HG02973 (cell line): ENCODE measurements around the gene LRP1B.

Source experiments
- ATAC-seq: cut with Tn5 transposase; IDR thresholded peaks from one replicate; pipeline ENCODE4 v1.9.1; 2021; ENCODE audit warnings: moderate library complexity; ENCODE audit not compliant: unreplicated experiment

Gene LRP1B

GRCh38 chr2:141959941-141960340, 170.9 kb downstream of the LRP1B start:
- ATAC-seq: no peak

- ATAC-seq: no peak
Observed at GRCh38 chr2:141959016-141959415, 171.8 kb downstream of the LRP1B start.

GRCh38 chr2:141957827-141958450, 172.9 kb downstream of the LRP1B start:
- ATAC-seq: no peak

- ATAC-seq: no peak
Observed at GRCh38 chr2:141957321-141957720, 173.5 kb downstream of the LRP1B start.

DNA sequence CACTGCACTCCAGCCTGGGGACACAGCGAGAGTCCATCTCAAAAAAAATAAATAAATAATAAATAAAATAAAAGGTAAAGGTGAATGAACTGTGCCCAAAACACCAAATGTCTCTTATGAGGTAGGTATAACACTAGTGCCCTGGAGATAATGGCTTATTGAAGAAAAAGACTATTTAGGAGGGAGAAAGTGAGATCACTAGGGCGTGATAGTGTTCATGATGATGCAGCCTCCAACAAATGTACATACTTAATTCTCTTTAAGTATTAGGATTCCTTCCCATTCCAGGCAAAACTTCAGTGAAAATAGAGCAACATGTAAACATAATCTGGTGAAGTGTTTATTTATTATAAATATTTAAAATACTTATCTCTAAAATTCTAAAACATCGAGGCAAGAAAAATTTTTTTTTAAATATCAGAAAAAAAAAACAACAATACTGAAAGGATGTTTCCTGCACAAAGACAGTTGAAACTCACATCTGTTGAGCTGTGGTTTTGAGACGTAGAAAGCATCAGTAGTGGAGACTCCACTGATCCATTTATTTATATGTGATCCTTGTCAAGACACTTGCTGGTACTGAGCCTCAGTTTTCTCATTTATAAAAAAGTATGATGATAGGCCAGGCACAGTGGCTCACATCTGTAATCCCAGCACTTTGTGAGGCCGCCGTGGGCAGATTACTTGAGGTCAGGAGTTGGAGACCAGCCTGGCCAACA, 183.3 kb downstream of the LRP1B start:
- ATAC-seq: no peak

GRCh38 chr2:141946016-141946415, 184.8 kb downstream of the LRP1B start:
- no peak for ATAC-seq

DNA sequence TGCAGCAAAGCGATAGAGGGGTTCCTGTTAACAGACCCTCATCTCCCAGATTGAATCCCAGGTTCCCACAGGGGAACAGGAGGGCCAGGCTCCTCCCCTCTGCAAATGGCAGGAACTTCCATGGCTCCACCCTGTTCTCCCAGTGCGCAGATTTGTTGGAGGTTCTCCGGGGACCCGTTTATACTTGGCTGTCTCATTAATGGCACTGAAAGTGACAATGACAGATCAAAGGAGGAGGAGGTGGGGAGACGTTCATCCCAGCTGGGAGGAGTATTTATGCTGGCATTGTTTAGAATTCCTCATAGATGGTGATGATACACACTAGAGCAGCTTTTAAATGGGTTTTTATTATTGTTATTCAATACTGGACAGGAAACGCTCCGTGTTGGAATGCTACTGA, 186.9 kb downstream of the LRP1B start:
- ATAC-seq: no peak

DNA sequence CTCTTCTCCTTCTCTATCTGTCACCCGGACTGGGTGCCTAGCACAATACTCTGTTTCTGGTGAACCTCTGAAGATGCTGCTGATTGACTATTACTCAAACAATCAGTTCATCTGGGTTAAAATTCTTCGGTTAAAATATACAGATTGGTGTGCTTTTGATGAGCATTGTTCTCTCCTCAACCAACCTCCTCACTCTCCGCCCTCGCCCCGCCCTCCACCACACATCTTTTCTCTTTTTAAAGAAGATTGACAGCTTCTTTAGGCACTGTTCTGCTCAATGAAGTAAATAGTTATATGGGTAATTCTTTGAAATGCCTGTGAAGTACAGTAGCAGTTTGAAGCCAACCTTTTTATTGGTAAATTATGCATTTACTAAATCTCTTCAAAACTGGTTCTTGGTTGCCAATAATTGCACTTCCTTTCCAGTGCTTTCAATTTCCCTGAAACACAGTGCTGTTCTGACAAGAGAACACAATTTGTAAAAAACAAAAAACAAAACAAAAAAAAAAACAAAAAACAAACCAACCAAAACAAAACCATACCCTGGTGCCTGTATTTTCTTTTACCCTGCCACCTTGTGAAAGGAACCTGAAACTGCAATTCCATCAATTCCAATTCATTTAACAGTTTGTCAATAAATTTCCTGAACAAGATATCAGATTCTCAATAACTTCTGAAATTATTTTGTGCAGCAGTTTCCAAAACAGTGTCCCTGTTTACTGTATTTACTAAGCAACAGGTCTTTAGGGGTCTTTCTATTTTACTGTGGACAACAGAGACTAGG, 188.6 kb downstream of the LRP1B start:
- ATAC-seq: no peak

- ATAC-seq: no peak
Observed at GRCh38 chr2:141941210-141941714, 189.6 kb downstream of the LRP1B start.

GRCh38 chr2:141940709-141941108, 190.1 kb downstream of the LRP1B start:
- ATAC-seq: no peak

- no peak for ATAC-seq
Observed at GRCh38 chr2:141933226-141933625, 197.6 kb downstream of the LRP1B start.

DNA sequence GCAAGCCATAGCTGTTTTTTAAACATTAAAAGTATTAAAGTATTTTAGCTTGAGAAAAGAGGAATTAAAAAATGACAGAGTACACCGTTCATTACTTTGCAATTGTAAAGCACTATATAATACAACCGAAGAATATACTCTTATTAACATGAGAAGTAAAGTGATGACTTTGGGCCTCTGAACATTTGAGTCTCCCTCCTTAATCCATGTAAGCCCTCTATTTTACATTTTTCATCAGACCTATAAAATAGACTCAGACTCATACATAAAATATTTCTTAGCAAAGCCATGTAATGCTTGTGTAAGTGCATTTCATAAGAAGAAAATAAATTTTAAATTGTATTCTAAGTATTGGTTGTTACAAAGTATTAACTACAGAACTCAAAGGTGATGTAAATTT, 198.6 kb downstream of the LRP1B start:
- ATAC-seq: no peak

GRCh38 chr2:141931797-141932196, 199.0 kb downstream of the LRP1B start:
- ATAC-seq: no peak

GRCh38 chr2:141930803-141931202, 200.0 kb downstream of the LRP1B start:
- no peak for ATAC-seq

- ATAC-seq: no peak
Observed at GRCh38 chr2:141929331-141930252, 201.2 kb downstream of the LRP1B start.

GRCh38 chr2:141928476-141928875, 202.3 kb downstream of the LRP1B start:
- ATAC-seq: no peak

GRCh38 chr2:141927536-141927935, 203.3 kb downstream of the LRP1B start:
- no peak for ATAC-seq

DNA sequence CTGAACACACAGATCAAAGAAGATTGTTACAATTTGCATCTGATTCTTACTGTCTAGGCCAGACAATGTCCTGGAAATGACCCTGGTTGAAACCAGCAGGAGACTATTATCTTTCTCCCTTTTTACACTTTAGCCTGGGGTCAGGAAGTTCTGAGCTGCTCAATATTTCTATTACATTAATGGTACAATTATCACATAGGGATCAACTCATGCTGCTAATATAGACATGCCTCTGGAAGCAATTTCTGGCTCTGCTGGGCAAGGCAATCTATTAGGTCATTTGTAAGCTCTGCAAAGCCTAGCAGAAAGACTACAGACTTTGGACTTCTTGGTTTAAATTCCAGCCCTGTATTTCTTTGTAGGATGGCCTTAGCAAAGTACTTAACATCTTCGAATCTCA, 205.3 kb downstream of the LRP1B start:
- no peak for ATAC-seq

GRCh38 chr2:141923657-141924056, 207.2 kb downstream of the LRP1B start:
- no peak for ATAC-seq

DNA sequence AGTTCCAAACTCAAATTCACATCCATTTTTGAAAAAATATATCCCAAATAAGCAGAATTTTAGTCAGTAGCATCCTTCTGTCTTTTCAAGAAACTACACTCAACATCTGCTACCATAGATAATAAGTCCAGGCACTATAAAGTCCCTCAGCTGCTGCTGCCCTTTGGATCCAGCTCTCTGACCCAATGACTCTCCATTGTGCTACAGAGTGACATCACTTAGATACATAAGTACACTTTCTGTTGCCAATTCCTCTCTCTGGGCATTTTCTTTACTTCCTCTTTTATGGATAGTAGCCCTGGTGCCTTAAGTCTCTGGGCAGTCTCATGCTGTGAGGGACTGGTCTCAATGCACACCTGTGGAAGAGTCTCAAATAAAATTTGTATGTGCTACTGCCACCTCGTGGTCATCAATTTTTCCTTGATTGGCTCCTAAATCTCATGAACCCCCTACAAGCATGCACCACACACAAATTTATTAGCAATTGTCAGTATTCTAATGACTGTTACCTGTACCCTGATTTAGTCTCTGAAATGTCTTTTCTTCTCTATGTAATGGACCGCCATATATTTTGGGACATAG, 219.2 kb downstream of the LRP1B start:
- ATAC-seq: peak; percentile 73
